Liver (tissue), 9 donors: Measurements from ENCODE around the gene DBH. TPM values are rescaled to one million over a fixed set of nuclear protein-coding genes. Genes with fewer than 3 reads are reported as not detected.

Experiments
- DNase-seq: peaks from one replicate; pipeline ENCODE4 v3.0.0-alpha.2; 2017; ENCODE audit warnings: low spot score
- H3K27ac ChIP-seq, 2 donors: one replicate each; pipeline ENCODE4 v1.7.0; 2013; ENCODE audit warnings: inconsistent platforms in 2 of 2, low read length in 2 of 2, control low read depth in 1 of 2, low read depth in 1 of 2, mild to moderate bottlenecking in 1 of 2
- H3K27me3 ChIP-seq, 4 donors: one replicate each; pipeline versions ENCODE4 v1.6.1 to v1.7.0; 2013; ENCODE audit warnings: low read length in 3 of 4, inconsistent platforms in 1 of 4, mild to moderate bottlenecking in 1 of 4, moderate library complexity in 1 of 4; ENCODE audit not compliant: control insufficient read depth in 4 of 4, insufficient read depth in 4 of 4
- H3K36me3 ChIP-seq, 4 donors: one replicate each; pipeline versions ENCODE4 v1.6.1 to v1.7.0; 2013; ENCODE audit warnings: low read length in 3 of 4, mild to moderate bottlenecking in 3 of 4, low read depth in 1 of 4, moderate library complexity in 1 of 4; ENCODE audit not compliant: control insufficient read depth in 4 of 4, insufficient read depth in 3 of 4
- H3K4me1 ChIP-seq, 4 donors: one replicate each; pipeline versions ENCODE4 v1.6.1 to v1.7.0; 2013; ENCODE audit warnings: low read length in 3 of 4, mild to moderate bottlenecking in 3 of 4, moderate library complexity in 1 of 4; ENCODE audit not compliant: control insufficient read depth in 4 of 4, insufficient read depth in 4 of 4
- H3K4me3 ChIP-seq, 3 donors: one replicate each; pipeline versions ENCODE4 v1.6.1 to v1.7.0; 2013; ENCODE audit warnings: low read length in 3 of 3, control low read depth in 1 of 3, low read depth in 1 of 3, mild to moderate bottlenecking in 1 of 3
- H3K9ac ChIP-seq, 2 donors: one replicate each; pipeline ENCODE4 v1.7.0; 2013; ENCODE audit warnings: low read length in 2 of 2, mild to moderate bottlenecking in 2 of 2, moderate library complexity in 2 of 2, control low read depth in 1 of 2, low read depth in 1 of 2
- H3K9me3 ChIP-seq, 4 donors: one replicate each; pipeline versions ENCODE4 v1.6.1 to v1.7.0; 2013; ENCODE audit warnings: low read length in 3 of 4; ENCODE audit not compliant: control insufficient read depth in 4 of 4
- EGR1 ChIP-seq, 2 donors: IDR thresholded peaks; 2 replicates each; pipeline ENCODE4 v1.6.1; 2016 to 2018; ENCODE audit warnings: antibody characterized with exemption in 2 of 2, low read depth in 2 of 2
- FOXA1 ChIP-seq: IDR thresholded peaks from 2 replicates; pipeline ENCODE4 v1.6.1; 2016; ENCODE audit warnings: antibody characterized with exemption
- FOXA2 ChIP-seq: IDR thresholded peaks from 2 replicates; pipeline ENCODE4 v1.6.1; 2016; ENCODE audit warnings: antibody characterized with exemption
- GABPA ChIP-seq, 2 donors: IDR thresholded peaks in 1 of 2; conservative IDR thresholded peaks in 1 of 2; 2 replicates each; pipeline ENCODE4 v1.6.1; 2016; ENCODE audit warnings: antibody characterized with exemption in 2 of 2, mild to moderate bottlenecking in 1 of 2, moderate library complexity in 1 of 2
- HNF4A ChIP-seq, 2 donors: conservative IDR thresholded peaks; 2 replicates each; pipeline ENCODE4 v1.6.1; 2016; ENCODE audit warnings: antibody characterized with exemption in 2 of 2, mild to moderate bottlenecking in 2 of 2
- HNF4G ChIP-seq: IDR thresholded peaks from 2 replicates; pipeline ENCODE4 v1.6.1; 2016; ENCODE audit warnings: antibody characterized with exemption
- JUND ChIP-seq, 2 donors: IDR thresholded peaks; 2 replicates each; pipeline ENCODE4 v1.6.1; 2016; ENCODE audit warnings: antibody characterized with exemption in 2 of 2
- NR2F2 ChIP-seq: IDR thresholded peaks from 2 replicates; pipeline ENCODE4 v1.6.1; 2016; ENCODE audit warnings: antibody characterized with exemption
- RAD21 ChIP-seq, 2 donors: IDR thresholded peaks; 2 replicates each; pipeline ENCODE4 v1.6.1; 2016; ENCODE audit warnings: antibody characterized with exemption in 2 of 2, mild to moderate bottlenecking in 2 of 2
- RXRA ChIP-seq, 2 donors: IDR thresholded peaks; 2 replicates each; pipeline ENCODE4 v1.6.1; 2017 to 2018; ENCODE audit warnings: antibody characterized with exemption in 2 of 2, mild to moderate bottlenecking in 1 of 2
- SP1 ChIP-seq: IDR thresholded peaks from 2 replicates; pipeline ENCODE4 v1.6.1; 2018; ENCODE audit warnings: antibody characterized with exemption, mild to moderate bottlenecking
- TAF1 ChIP-seq: conservative IDR thresholded peaks from 2 replicates; pipeline ENCODE4 v1.6.1; 2016; ENCODE audit warnings: antibody characterized with exemption, mild to moderate bottlenecking
- YY1 ChIP-seq: IDR thresholded peaks from 2 replicates; pipeline ENCODE4 v1.6.1; 2016; ENCODE audit warnings: antibody characterized with exemption, mild to moderate bottlenecking
- WGBS: extraction: QIAGEN DNeasy Blood & Tissue Kit; methylation state at CpG from one replicate; pipeline ENCODE4 v1.1.7; 2013; 5-methylcytosine and 5-hydroxymethylcytosine counted together
- polyA plus RNA-seq, 2 donors: library from polyadenylated mRNA; stranded (reverse) in 1 of 2; unstranded in 1 of 2; fragments of 200-250 nt in 1 of 2; fragments of >200 nt in 1 of 2; fragmentation: Nextera tagmentation in 1 of 2; extraction: Ambion mirVana in 1 of 2; gene quantifications; one replicate each; pipeline versions ENCODE4 v1.2.1 to v1.2.3, GENCODE V29; 2013 to 2015
- total RNA-seq, 2 donors: library from RNA; depleted of rRNA; stranded (reverse); fragments of >200 nt; gene quantifications; one replicate each; pipeline ENCODE4 v1.2.3, GENCODE V29; 2014
- TF ChIP-seq, protein P1 (sequence below): IDR thresholded peaks from 2 replicates; pipeline ENCODE4 v1.6.1; 2016; ENCODE audit warnings: antibody characterized with exemption
- TF ChIP-seq, protein P2 (sequence below): IDR thresholded peaks from 2 replicates; pipeline ENCODE4 v1.6.1; 2016; ENCODE audit warnings: antibody characterized with exemption
- TF ChIP-seq, protein P3 (sequence below): fragments of 150-350 bp; IDR thresholded peaks from 2 replicates; pipeline ENCODE4 v1.5.1; 2017; ENCODE audit warnings: improper control_type of control experiment, low read depth, low read length; ENCODE audit not compliant: missing input control
- TF ChIP-seq, protein P4 (sequence below): IDR thresholded peaks from 2 replicates; pipeline ENCODE4 v1.6.1; 2016; ENCODE audit warnings: antibody characterized with exemption
- TF ChIP-seq, protein P5 (sequence below): IDR thresholded peaks from 2 replicates; pipeline ENCODE4 v1.6.1; 2016; ENCODE audit warnings: antibody characterized with exemption, mild to moderate bottlenecking
- donor health status: healthy.
- donor health status: healthy.
- donor health status: healthy.
- donor health status: healthy.
- donor health status: healthy.

The DBH gene
- total and polyA plus RNA-seq, 4 donors: 0.37 to 21.2 (median 2.5) TPM

DNA sequence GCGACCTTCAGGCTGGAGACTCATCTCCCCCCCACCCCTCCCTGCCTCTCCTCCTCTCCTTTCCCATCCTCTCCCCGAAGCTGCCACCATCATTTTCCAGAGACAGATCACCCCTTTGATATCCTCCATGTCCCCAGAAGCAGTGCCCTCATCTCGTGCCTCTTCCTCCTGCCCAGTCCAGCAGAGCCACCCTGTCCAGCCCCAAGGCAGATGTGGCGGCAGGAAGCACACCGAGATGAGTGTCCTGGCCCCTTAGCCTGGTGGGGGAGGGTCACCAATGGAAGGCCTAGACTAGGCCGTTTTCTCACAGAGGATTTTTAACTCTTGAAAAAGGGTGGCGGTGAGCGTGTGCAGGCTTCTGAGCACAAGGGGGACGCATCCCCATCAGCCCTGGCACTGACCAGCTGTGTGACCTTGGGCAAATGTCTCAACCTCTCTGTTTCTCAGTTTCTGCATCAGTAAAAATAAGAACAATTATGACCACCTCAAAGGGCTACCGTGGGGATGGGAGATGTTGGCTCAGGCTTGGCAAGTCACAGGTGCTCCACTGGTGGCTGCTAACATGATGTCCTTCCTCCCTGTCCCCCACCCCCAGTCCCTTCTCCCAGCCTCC, 53.1 kb downstream of the DBH start:
- Histone ChIP-seq H3K4me1 (peaks cover 0 to 3% (median 0%) of the 10 kb centered on the region in 4 donors), H3K4me3 (no peak overlapping the region), H3K9me3 (no peaks in the 10 kb centered on the region), H3K27ac (no peak overlapping the region), H3K27me3 (no peaks in the 10 kb centered on the region), H3K9ac (no peak overlapping the region), H3K36me3 (peaks cover 8 to 69% (median 18%) of the 10 kb centered on the region in 4 donors)
- 85% methylated on average over 10 of the region's 10 CpGs for WGBS
- no peak for TF ChIP-seq YY1
- no peak for TF ChIP-seq HNF4A (conservative IDR thresholded peaks at IDR 0.05)
- TF ChIP-seq GABPA (IDR thresholded peaks at IDR 0.05 in 1 of 2, conservative IDR thresholded peaks at IDR 0.05 in 1 of 2): no peak
- no peak for TF ChIP-seq EGR1 (IDR thresholded peaks at IDR 0.05; ENCODE audit: low read depth in 2 of 2)
- TF ChIP-seq FOXA2: no peak
- no peak for TF ChIP-seq SP1
- no peak for TF ChIP-seq TAF1
- TF ChIP-seq HNF4G: no peak
- DNase-seq: no peak

DNA sequence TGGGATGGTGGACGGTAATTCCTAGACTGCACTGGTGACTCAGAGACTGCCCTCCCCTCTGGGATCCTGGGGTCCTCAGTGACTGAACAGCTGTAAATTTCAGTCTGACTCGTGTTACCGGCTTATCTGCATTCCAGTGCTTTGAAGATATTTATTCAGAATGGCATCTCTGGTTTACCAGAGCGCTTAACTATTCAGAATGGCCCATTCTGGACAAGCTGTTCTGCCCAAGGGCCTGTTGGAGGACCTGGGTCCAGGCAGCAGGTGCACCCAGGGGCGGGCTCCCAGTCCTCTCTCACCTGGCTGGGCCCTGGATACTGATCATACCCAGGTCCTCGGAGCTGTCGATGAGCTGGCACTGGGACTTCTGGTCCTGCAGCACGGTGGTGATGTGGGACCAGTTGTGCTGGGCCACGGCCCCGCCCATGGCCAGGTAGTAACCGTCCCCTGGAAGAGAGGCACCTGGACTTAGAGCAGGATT, 54.0 kb downstream of the DBH start:
- Histone ChIP-seq H3K9ac (no peak overlapping the region), H3K27me3 (no peaks in the 10 kb centered on the region), H3K9me3 (no peaks in the 10 kb centered on the region), H3K4me3 (no peak overlapping the region), H3K27ac (no peak overlapping the region), H3K36me3 (peaks cover 6 to 69% (median 21%) of the 10 kb centered on the region in 4 donors), H3K4me1 (peaks cover 0 to 3% (median 0%) of the 10 kb centered on the region in 4 donors)
- WGBS: 92% methylated on average over 11 of the region's 11 CpGs
- no peak for DNase-seq
- TF ChIP-seq RXRA (IDR thresholded peaks at IDR 0.05) (no peak), GABPA (IDR thresholded peaks at IDR 0.05 in 1 of 2, conservative IDR thresholded peaks at IDR 0.05 in 1 of 2) (no peak), HNF4A (conservative IDR thresholded peaks at IDR 0.05) (no peak), JUND (IDR thresholded peaks at IDR 0.05) (no peak), TAF1 (no peak), HNF4G (no peak), RAD21 (IDR thresholded peaks at IDR 0.05) (no peak), FOXA1 (no peak), SP1 (no peak), YY1 (no peak), NR2F2 (no peak)
- TF ChIP-seq, protein P1, sequence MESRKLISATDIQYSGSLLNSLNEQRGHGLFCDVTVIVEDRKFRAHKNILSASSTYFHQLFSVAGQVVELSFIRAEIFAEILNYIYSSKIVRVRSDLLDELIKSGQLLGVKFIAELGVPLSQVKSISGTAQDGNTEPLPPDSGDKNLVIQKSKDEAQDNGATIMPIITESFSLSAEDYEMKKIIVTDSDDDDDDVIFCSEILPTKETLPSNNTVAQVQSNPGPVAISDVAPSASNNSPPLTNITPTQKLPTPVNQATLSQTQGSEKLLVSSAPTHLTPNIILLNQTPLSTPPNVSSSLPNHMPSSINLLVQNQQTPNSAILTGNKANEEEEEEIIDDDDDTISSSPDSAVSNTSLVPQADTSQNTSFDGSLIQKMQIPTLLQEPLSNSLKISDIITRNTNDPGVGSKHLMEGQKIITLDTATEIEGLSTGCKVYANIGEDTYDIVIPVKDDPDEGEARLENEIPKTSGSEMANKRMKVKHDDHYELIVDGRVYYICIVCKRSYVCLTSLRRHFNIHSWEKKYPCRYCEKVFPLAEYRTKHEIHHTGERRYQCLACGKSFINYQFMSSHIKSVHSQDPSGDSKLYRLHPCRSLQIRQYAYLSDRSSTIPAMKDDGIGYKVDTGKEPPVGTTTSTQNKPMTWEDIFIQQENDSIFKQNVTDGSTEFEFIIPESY: no peak
- TF ChIP-seq, protein P2, sequence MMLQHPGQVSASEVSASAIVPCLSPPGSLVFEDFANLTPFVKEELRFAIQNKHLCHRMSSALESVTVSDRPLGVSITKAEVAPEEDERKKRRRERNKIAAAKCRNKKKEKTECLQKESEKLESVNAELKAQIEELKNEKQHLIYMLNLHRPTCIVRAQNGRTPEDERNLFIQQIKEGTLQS: no peak
- TF ChIP-seq, protein P3, sequence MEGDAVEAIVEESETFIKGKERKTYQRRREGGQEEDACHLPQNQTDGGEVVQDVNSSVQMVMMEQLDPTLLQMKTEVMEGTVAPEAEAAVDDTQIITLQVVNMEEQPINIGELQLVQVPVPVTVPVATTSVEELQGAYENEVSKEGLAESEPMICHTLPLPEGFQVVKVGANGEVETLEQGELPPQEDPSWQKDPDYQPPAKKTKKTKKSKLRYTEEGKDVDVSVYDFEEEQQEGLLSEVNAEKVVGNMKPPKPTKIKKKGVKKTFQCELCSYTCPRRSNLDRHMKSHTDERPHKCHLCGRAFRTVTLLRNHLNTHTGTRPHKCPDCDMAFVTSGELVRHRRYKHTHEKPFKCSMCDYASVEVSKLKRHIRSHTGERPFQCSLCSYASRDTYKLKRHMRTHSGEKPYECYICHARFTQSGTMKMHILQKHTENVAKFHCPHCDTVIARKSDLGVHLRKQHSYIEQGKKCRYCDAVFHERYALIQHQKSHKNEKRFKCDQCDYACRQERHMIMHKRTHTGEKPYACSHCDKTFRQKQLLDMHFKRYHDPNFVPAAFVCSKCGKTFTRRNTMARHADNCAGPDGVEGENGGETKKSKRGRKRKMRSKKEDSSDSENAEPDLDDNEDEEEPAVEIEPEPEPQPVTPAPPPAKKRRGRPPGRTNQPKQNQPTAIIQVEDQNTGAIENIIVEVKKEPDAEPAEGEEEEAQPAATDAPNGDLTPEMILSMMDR: no peak
- TF ChIP-seq, protein P4, sequence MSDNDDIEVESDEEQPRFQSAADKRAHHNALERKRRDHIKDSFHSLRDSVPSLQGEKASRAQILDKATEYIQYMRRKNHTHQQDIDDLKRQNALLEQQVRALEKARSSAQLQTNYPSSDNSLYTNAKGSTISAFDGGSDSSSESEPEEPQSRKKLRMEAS: no peak
- TF ChIP-seq, protein P5, sequence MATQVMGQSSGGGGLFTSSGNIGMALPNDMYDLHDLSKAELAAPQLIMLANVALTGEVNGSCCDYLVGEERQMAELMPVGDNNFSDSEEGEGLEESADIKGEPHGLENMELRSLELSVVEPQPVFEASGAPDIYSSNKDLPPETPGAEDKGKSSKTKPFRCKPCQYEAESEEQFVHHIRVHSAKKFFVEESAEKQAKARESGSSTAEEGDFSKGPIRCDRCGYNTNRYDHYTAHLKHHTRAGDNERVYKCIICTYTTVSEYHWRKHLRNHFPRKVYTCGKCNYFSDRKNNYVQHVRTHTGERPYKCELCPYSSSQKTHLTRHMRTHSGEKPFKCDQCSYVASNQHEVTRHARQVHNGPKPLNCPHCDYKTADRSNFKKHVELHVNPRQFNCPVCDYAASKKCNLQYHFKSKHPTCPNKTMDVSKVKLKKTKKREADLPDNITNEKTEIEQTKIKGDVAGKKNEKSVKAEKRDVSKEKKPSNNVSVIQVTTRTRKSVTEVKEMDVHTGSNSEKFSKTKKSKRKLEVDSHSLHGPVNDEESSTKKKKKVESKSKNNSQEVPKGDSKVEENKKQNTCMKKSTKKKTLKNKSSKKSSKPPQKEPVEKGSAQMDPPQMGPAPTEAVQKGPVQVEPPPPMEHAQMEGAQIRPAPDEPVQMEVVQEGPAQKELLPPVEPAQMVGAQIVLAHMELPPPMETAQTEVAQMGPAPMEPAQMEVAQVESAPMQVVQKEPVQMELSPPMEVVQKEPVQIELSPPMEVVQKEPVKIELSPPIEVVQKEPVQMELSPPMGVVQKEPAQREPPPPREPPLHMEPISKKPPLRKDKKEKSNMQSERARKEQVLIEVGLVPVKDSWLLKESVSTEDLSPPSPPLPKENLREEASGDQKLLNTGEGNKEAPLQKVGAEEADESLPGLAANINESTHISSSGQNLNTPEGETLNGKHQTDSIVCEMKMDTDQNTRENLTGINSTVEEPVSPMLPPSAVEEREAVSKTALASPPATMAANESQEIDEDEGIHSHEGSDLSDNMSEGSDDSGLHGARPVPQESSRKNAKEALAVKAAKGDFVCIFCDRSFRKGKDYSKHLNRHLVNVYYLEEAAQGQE: no peak
